NK-92 (cell line): ENCODE measurements around the gene BMP8A.

Source experiments
- DNase-seq: peaks from one replicate; lab custom pipeline; 2025; ENCODE audit not compliant: unreplicated experiment; lab: John Stamatoyannopoulos, UW

Gene BMP8A

GRCh38 chr1:39567302-39567701, 75.9 kb downstream of the BMP8A start:
- no peak for DNase-seq

GRCh38 chr1:39568208-39568607, 76.8 kb downstream of the BMP8A start:
- no peak for DNase-seq

GRCh38 chr1:39569034-39569433, 77.6 kb downstream of the BMP8A start:
- no peak for DNase-seq

- no peak for DNase-seq
Measured at GRCh38 chr1:39570477-39571177, 79.2 kb downstream of the BMP8A start.

- no peak for DNase-seq
Measured at GRCh38 chr1:39571178-39571483, 79.7 kb downstream of the BMP8A start.

GRCh38 chr1:39572379-39573096, 81.1 kb downstream of the BMP8A start:
- DNase-seq = no peak

GRCh38 chr1:39573097-39573465, 81.6 kb downstream of the BMP8A start:
- no peak for DNase-seq

GRCh38 chr1:39573736-39574624, 82.5 kb downstream of the BMP8A start:
- no peak for DNase-seq

GRCh38 chr1:39574646-39575045, 83.2 kb downstream of the BMP8A start:
- no peak for DNase-seq
